ENCODE data around the gene MCHR2.

Gene MCHR2

GRCh38 chr6:99967052-99967451 lies 27.0 kb downstream of the MCHR2 start:
- H3K27ac ChIP-seq (ENCODE audit: low read depth, low read length): no peak overlapping the region
- H3K4me1 ChIP-seq (ENCODE audit: control insufficient read depth, low read length): no peaks in the 10 kb centered on the region
- no peaks in the 10 kb centered on the region for H3F3A ChIP-seq (ENCODE audit: control insufficient read depth, insufficient read depth)
- no peaks in the 10 kb centered on the region for H3K79me2 ChIP-seq (ENCODE audit: control insufficient read depth, low read length)
- no peak overlapping the region for H3K4me3 ChIP-seq (ENCODE audit: low read length)
- no peaks in the 10 kb centered on the region for H4K20me1 ChIP-seq (ENCODE audit: control insufficient read depth, insufficient read depth, low read depth, low read length)
- no peaks in the 10 kb centered on the region for H3K9me3 ChIP-seq (ENCODE audit: control insufficient read depth, insufficient read depth, low read length)
- no peaks in the 10 kb centered on the region; the same call in 1 of the 2 replicates for H3K27me3 ChIP-seq (ENCODE audit: control insufficient read depth, low read length)
- no peaks in the 10 kb centered on the region for H3K9me2 ChIP-seq (replicated peaks; ENCODE audit: control insufficient read depth, low read length)
- TF ChIP-seq, protein P1, sequence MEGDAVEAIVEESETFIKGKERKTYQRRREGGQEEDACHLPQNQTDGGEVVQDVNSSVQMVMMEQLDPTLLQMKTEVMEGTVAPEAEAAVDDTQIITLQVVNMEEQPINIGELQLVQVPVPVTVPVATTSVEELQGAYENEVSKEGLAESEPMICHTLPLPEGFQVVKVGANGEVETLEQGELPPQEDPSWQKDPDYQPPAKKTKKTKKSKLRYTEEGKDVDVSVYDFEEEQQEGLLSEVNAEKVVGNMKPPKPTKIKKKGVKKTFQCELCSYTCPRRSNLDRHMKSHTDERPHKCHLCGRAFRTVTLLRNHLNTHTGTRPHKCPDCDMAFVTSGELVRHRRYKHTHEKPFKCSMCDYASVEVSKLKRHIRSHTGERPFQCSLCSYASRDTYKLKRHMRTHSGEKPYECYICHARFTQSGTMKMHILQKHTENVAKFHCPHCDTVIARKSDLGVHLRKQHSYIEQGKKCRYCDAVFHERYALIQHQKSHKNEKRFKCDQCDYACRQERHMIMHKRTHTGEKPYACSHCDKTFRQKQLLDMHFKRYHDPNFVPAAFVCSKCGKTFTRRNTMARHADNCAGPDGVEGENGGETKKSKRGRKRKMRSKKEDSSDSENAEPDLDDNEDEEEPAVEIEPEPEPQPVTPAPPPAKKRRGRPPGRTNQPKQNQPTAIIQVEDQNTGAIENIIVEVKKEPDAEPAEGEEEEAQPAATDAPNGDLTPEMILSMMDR (IDR thresholded peaks at IDR 0.05; ENCODE audit: low read depth, low read length, poor library complexity, severe bottlenecking): no peak
- no peak overlapping the region for H3K4me2 ChIP-seq (ENCODE audit: low read length)
- H3K36me3 ChIP-seq (ENCODE audit: control insufficient read depth, low read length): no peaks in the 10 kb centered on the region

DNA sequence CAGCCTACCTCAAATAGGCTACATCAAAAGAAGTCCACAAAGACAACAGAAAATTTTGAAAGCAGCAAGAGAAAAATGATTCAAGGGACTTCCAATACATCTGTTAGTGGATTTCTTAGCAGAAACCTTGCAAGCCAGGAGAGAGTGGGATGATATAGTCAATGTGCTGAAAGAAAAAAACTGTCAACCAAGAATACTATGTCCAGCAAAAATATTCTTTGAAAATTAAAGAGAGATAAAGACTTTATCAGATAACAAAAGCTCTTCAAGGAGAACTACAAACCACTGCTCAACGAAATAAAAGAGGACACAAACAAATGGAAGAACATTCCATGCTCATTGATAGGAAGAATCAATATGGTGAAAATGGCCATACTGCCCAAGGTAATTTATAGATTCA lies 34.0 kb downstream of the MCHR2 start:
- Histone ChIP-seq H3K4me2 (ENCODE audit: low read length) (no peak overlapping the region), H3F3A (ENCODE audit: control insufficient read depth, insufficient read depth) (no peaks in the 10 kb centered on the region), H3K9me3 (ENCODE audit: control insufficient read depth, insufficient read depth, low read length) (no peaks in the 10 kb centered on the region), H3K27me3 (ENCODE audit: control insufficient read depth, low read length) (no peaks in the 10 kb centered on the region; the same call in 1 of the 2 replicates), H3K36me3 (ENCODE audit: control insufficient read depth, low read length) (no peaks in the 10 kb centered on the region), H3K4me3 (ENCODE audit: low read length) (no peak overlapping the region), H4K20me1 (ENCODE audit: control insufficient read depth, insufficient read depth, low read depth, low read length) (no peaks in the 10 kb centered on the region), H3K79me2 (ENCODE audit: control insufficient read depth, low read length) (no peaks in the 10 kb centered on the region), H3K4me1 (ENCODE audit: control insufficient read depth, low read length) (no peaks in the 10 kb centered on the region), H3K9me2 (replicated peaks; ENCODE audit: control insufficient read depth, low read length) (no peaks in the 10 kb centered on the region), H3K27ac (ENCODE audit: low read depth, low read length) (no peak overlapping the region)
- TF ChIP-seq, protein P1 (IDR thresholded peaks at IDR 0.05; ENCODE audit: low read depth, low read length, poor library complexity, severe bottlenecking): no peak
- no peak for TF ChIP-seq EZH2phosphoT487 (IDR thresholded peaks at IDR 0.05; ENCODE audit: borderline replicate concordance, low read length)

DNA sequence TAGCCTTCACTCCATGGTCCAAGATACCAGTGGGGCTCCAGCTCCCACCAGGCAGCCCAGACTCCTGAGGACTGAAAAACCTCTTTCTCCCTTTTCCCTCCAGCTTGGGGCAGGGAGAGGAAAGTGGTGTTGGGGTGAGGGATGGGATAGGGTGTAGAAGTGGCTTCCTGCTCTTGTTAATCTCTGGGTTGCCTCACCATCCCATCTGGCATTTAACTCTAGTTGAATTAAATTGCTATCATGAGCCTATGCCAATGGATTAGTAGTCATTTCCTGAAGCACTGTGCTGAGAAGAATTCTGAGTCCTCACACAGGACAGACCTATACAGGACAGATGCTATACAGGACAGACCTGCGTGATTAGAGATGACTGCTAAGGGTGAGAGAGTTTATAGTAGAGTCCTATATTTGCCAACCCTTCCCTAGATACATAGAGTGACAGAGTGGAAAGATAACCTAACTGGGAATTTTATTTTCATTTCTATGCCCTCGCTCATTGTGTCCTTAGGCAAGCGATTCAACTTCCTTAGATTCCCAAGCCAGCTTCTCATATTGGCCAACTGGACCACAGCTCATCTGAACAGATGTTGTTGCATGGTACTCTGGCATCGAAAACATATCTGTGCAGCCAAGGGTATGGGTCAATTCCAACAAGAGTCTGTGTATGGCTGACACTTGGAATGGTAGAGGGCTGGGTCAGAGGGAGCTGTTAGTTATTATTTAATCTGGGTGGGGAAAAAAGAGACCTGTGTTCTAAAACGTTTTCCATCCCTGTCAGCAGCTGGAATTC lies 42.8 kb downstream of the MCHR2 start:
- H3K36me3 ChIP-seq (ENCODE audit: control insufficient read depth, low read length): no peaks in the 10 kb centered on the region
- H3K79me2 ChIP-seq (ENCODE audit: control insufficient read depth, low read length): no peaks in the 10 kb centered on the region
- no peak overlapping the region for H3K4me3 ChIP-seq (ENCODE audit: low read length)
- no peaks in the 10 kb centered on the region for H3K4me1 ChIP-seq (ENCODE audit: control insufficient read depth, low read length)
- no peaks in the 10 kb centered on the region for H3K9me2 ChIP-seq (replicated peaks; ENCODE audit: control insufficient read depth, low read length)
- no peaks in the 10 kb centered on the region for H3K27me3 ChIP-seq (ENCODE audit: control insufficient read depth, low read length)
- H3K27ac ChIP-seq (ENCODE audit: low read depth, low read length): no peak overlapping the region
- H3K4me2 ChIP-seq (ENCODE audit: low read length): no peak overlapping the region
- TF ChIP-seq, protein P1 (IDR thresholded peaks at IDR 0.05; ENCODE audit: low read depth, low read length, poor library complexity, severe bottlenecking): no peak
- TF ChIP-seq EZH2phosphoT487 (IDR thresholded peaks at IDR 0.05; ENCODE audit: borderline replicate concordance, low read length): no peak
- H4K20me1 ChIP-seq (ENCODE audit: control insufficient read depth, insufficient read depth, low read depth, low read length): no peaks in the 10 kb centered on the region
- no peaks in the 10 kb centered on the region for H3K9me3 ChIP-seq (ENCODE audit: control insufficient read depth, insufficient read depth, low read length)
- no peaks in the 10 kb centered on the region for H3F3A ChIP-seq (ENCODE audit: control insufficient read depth, insufficient read depth)

All from DOHH2 (cell line).